OCI-M1 (cell line): ENCODE measurements around the gene MISP3.

ENCODE experiments used
- DNase-seq: peaks from one replicate; lab custom pipeline; 2025; lab: John Stamatoyannopoulos, UW

Gene MISP3

DNA sequence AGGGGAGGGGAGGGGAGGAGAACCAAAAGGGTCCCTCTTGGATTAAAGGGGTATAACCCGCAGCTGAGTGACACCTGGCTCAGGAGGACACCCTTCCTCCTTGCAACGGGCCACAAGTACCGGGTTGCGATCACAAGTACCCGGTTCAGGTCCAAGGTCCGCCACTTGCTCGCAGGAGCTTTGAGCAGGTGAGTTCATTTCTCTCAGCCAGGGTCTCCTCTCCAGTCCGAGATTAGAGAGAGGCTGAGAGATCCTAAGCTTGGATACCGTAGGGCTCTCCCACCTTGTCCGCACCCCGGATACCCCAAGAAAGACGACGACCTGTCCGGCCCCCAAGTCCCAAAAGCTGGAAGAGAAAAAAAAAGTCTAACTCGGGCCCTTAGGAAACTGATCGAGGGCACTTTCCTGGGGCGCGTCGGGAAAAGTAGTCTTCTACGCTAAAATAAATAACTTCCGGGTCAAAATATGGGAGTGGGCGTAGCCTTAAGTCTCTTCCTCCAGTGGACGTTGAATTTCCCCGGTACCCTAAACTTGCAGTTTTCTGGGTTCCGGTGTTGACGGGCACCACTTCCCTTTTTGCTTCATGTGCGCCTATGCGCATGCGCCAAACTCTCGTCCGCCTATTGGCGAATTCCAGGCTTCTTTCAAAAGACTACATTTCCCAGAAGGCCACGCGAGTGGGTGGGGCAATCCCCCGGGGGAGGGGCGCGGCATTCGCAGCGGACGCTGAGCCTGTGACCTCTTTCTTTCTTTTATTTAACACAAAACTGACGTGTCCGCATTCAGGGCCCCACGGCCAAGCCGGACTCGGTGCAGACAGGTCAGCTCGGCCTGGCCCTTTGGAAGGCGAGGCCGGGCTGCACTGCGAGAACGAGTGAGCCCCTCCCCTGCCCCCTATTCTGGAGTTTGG is 8.6 kb downstream of the MISP3 start:
- peak; percentile 100 for DNase-seq

DNA sequence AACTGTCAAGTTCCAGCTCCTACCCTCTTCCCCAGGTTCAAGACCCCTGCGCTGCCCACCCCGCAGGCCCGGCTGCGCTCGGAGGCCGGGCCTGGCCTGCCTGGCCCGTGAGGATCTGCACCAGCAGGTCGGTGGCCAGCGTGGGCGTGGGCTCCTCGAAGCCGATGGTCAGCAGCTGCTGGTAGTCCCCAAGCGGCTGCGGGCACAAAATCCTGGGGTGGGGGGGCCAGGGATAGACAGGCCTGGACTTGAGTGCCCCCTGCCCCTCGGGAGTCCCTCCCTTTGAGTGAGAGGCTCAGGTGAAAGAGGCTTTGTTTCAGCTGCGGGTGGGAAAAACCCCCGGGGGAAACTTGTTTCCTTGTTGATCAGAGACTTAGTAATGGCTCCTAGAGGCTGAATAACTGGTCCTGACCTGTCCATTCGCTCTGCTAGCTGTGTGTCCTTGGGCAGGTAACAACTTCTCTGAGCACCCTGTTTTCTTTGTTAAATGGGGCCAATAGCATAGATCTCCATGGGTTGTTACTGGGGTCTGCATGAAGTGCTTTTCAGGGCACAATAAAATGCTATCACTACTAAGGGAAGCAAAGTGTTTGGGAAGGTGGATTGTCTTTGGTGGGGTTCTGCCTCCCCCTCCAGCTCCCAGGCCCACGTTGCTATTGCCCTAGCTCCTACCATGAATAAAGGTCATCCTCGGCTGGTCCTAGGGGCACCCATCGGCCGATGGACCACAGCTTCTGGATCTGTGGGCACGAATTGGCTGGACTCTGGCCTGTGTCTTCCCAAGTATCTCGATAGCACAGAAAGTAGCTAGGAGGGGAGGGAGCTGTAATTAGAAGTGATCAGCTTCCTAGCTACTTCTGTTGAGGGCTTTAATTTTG is 9.4 kb downstream of the MISP3 start:
- peak; percentile 86 for DNase-seq

DNA sequence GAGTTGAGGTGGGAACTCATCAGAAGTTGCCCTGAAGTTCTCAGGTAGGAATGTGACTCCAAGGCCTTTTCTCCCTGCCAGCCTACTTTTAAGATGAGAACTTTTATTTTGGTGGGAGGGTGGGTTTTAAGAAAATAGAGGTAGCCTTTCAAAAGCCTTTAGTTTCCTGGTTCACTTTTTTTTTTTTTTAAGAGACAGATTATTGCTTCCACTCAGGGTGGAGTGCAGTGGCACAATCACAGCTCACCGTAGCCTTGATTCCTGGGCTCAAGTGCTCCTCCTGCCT is 10.0 kb downstream of the MISP3 start:
- no peak for DNase-seq

DNA sequence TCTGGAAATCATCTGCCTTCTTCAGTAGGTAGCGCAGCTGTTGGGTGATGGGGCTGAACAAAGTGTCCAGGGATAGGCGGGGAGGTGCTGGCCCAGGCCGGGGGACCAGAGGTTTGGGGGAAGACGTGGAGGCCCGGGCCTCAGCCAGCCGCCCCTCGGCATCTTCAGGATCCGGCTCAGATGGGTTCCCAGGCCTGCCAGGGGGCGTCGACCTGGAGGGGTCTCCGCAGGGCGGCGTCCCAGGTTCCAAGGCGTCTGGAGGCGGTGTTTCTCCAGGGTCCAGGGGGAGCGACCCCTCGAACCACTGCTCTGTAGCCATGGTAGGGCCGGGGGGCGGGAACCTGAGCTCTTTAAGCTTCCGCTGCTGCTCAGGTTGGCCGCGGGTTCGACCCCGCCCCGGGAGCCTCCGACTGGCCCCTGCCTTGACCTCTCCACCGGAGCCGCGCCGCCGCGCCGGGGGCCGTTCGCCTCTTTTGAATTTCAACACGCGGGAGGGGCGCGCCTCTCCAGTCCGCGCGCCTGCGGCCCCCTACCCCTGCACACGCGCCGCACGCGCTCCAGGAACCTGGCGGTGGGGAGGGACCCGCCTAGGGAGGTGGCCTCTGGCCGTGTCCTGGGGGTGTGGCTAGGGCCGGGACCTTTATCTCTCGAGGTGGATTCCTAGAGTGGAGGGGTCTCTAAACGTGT is 12.9 kb downstream of the MISP3 start, which contains the start of gene C19orf67:
Gene C19orf67, minus strand, starts transcription at position 475 of the 687 bp plus-strand sequence. Its CDS starts 156 bp downstream, at position 319.
- DNase-seq, result no peak

DNA sequence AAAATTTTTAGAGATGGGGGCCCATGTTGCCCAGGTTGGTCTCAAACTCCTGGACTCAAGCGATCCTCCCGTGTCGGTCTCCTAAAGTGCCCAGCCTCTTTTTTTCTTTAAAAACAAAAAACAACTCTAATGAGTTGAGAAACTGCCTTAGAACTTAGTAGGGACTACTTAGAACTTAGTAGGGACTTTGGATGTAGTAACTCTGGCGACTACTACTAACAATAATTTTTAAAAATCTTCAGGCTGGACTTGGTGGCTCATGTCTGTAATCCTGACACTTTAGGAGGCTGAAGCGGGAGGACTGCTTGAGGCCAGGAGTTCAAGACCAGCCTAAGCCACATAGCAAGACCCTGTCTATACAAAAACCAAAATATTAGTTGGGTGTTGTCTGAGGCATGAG is 13.5 kb downstream of the MISP3 start:
- no peak for DNase-seq

DNA sequence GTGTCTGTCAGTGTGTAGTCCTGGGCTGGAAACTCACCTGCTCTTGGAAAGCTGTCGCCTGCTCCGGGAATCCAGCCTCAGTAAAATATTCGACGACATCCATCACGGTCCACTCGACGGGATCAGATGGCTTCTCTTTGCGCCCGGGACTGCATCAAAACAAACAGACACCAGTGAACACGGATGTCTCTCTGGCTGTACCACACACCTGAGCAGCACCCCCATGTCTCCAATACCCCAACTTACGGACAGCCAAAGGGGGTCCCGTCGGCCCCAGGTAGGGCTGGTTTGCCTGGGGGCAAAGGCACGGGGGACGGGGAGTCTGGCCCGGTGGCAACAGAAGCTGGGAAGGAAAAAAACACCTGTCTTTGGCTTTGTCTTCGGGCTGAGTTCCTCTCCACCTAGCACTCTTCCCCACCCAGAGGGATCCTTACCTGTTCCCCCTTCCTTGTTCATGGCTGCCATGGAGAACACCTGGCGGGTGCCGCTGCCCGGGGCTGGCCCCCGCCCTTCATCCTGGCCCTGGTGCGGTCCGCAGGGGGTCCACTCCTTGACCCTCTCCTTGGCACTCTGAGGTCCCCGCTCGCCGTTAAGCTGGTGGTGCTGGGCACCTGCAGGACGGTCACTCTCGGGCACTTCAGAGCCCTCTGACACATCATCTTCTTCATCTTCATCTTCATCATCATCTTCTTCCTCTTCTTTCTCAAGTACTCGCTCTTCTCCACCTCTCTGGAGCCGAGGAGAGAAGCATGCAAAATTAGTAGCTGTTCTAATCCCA is 16.2 kb downstream of the MISP3 start:
- DNase-seq, result no peak

DNA sequence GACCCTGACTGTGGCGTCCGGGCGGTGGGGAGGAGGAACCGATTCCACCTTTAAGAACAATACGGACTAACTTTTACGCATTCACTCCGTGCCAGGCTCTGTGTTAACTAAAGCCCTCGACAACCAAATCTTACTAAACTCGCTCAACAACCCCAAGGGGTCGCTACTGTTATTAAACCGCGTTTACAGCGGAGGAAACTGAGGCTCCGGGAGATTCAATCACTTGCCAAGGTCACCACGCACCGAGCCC is 16.8 kb downstream of the MISP3 start:
- DNase-seq, result no peak

DNA sequence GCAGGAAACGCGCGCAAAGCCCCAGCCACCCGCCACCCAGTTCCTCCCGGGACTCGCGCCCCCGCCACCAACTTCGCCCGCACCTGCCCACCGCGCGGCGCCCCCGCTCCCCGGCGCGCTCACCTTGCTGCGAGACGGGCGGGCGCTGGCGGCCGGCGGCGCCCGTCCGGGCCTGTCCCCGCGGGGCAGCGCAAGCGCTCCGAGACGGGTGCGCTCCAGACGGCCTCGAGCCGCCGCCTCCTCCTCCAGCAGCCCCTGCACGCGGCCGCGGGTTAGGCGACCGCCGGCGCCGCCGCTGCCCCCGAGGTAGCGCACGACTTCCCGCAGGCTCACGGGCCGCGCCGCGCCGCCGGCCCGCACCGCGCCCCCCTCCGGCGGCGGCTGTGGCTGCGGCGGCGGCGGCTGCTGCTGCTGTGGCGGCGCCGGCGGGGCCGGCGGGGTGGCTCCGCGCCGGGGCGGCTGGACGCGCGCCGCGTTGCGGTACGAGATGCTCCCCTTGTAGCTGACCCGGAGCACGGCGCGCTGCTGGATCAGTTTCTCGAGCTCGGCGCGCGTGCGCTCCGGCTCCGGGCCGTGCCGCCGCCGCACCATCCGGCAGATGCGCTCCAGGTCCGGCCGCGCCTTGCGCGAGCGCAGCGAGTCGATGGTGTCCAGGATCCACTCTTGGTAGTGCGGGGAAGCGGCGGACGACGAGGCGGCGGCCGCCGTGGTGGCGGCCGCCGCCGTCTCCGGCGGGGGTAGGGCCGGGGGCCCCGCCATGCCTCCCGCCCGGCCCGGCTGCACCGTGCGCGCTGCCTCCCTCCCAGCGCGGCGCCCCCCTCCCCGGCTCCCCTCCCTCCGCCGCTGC is 17.3 kb downstream of the MISP3 start:
- peak; percentile 91 for DNase-seq

DNA sequence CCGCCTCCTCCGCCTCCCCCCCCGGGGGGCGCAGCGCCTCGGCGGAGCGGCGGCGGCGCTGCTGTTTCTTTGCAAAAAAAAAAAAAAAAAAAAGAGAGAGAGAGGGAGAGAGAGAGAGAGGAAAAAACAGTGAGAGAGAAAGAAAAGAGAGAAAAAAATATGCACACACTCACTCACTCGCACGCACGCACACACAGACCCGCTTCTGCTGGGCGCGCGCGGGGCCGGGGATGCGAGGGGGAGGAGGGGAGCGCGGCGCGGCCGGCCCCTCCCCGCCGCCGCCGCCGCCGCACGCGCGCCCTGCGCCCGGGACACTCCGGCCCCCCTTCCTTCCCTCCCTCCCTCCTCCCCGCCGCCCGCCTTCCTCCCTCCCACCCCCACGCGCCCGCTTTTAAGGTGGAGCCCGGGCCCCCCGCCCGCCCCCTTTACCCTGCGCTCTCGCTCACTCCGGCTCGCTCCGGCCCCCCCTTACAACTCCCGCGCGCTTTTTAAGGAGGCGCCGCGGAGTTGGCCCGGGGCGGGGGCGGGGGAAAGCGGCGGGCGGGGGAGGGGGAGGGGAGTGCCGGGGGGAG is 18.0 kb downstream of the MISP3 start, which contains the start of gene SAMD1:
Gene SAMD1, minus strand, starts transcription at position 243 of the 572 bp plus-strand sequence.
- DNase-seq, result no peak

DNA sequence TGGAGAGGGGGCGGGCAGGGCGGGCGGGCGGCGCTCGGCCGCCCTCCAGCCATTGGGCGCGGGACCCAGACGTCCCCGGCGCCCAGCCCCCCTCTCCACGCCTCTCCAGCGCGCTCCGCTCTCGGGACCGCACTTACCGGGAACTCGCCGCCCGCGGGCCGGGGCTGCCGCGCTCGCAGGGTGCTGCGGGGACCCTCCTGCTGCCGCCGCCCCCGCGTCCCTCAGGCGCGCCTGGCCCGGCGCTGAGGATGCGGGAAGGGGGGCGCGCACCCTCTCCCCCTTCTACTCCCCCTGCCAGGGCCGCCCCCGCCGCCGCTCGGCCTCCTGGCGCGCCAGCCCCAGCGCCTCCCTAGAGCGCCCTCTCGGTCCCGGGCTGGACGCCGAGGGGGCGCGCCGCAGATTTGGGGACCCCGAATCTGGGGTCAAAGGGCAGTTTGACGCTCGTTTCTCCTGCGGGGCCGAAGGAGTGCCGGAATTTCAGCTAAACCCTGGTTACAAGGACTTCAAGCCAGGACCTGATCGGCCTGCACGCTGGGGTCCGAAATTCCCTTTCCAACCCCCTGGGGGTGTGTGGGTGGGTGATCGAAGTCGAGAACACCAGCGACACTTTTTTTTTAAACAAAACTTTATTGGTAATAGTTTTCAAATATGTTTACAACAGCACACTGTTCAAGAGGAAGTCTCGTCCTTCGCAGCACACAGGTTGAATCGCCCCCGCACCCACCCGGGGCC is 18.7 kb downstream of the MISP3 start:
- peak; percentile 100 for DNase-seq

DNA sequence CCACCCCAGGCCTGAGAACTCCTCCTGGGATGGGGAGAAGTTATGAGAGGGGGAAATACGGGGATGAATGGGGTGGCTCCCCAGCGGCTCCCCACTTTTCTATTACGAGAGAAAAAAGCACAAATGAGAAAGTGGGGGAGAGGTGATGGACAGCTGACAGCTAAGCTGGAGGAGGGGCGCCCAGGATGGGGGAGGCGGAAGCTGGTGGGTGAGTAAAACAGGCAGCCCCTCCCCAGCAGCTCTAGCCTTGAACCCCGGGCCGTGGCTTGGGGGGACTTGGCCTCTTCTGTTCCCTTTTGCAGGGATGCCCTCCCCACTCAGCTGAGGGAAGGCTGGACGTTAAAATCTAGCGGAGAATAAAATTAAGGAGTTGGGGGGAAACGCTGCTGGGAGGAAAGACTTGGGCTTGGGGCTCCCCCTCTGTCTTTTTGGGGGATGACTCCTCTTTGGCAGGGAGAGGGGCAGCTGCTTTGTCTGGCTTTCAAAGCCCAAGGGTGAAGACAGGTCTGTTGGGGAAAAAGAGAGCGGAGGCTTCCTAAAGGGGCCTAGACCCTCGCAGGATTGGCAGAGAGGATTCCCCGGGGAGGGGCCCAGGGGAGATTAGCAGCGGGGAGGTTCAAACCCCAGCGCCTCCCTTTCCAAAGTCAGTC is 19.4 kb downstream of the MISP3 start:
- no peak for DNase-seq

DNA sequence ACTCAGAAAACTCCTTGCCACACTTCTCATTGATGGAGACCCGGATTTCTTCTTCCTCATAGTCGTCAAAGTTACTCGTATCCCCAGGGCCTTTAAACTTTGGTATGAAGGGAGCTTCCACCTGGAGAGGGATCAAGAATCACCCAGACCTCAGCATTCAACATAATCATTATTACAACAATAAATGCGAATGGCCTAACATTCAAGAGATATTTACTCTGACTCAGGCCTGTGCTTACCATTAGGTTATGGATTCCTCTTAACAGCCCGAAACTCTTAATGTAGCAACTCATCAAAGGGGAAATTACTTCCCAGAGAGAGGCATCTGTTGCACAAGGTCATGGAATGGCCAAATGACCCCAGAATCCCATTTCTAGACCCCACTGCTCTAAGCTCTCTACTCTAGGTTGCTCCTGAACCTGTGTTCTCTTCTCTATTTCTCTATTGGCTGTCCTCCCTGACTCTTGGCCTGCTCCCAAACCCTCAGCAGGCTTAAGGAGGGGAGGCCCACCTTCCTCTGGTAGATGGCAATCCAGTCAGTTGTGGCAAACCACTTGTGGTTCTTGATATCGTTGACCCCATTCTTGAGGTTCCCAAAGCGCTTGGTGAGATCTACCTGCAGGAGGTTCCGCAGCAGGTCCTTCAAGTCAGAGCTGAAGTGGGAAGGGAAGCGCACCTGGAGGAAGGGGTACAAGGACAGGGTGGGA is 20.7 kb downstream of the MISP3 start:
- DNase-seq, result peak; percentile 82

DNA sequence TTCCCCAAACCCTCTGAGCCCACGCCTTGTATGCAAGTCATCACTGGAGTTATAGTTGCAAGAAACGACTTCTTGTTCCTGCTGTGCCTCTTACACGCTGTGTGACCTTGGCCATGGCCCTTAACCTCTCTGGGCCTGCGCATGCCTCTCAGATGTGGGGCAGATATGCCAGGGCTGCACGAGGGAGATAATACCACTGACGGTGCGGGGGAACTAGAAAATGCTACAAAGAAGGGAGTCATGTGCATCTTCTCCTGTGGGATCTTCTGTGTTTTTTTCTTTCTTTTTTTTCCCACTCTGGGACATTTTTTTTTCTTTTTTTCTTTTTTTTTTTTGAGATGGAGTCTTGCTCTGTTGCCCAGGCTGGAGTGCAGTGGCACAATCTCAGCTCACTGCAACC is 22.3 kb downstream of the MISP3 start:
- DNase-seq, result peak; percentile 75

DNA sequence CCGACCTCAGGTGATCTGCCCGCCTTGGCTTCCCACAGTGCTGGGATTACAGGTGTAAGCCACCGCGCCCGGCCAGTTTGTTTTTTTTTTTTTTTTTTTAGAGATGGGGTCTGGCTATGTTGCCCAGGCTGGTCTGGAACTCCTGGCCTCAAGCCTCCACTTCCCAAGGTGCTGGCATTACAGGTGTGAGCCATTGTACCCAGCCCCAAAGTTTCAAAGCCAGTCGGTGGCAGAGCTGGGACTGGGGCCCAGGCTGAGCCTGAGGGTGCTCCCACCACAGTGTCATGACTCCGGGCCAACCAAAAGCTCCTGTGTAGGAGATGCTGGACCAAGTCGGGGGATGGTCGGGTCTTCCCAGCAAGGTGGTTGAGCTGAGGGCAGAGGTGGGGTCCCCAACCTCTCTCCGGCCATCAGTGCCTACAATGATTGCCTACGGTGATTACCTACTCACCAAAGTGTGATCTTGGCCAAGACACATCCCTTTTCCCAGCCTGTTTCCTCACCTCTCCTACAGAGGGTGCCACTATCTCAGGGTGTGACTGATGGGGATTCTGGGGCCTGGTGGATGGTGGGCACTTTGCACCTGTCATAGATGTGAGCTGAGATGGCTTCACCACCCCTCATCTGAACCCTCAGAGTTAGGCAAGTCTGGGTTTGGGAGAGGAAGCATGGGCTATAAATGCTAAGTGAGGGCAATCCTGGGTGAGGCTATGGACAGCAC is 23.8 kb downstream of the MISP3 start:
- DNase-seq, result no peak

DNA sequence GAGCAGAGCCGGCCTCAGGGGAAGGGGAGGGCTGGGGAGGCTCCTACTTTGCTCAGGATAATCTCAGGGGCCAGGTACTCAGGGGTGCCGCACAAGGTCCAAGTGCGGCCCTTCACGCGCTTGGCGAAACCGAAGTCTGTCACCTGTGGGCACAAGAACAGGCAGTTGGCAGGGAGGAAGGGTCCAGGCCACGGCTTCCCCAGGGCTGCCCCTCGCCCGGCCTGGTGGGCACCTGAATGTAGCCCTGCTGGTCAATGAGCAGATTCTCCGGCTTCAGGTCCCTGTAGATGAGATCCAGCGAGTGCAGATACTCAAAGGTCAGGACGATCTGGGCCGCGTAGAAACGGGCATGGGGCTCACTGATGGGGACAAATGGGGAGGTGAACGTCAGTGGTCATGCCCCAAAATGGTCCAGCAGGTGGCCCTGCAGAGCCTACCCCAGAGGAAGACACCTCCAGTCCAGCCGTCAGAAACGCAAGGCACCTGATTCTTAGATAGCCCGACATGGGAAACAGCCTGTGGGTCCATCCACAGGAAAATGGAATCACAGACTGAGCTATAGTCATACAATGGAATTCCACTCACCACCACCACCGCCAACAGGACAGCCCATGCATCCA is 25.1 kb downstream of the MISP3 start:
- DNase-seq, result peak; percentile 65

DNA sequence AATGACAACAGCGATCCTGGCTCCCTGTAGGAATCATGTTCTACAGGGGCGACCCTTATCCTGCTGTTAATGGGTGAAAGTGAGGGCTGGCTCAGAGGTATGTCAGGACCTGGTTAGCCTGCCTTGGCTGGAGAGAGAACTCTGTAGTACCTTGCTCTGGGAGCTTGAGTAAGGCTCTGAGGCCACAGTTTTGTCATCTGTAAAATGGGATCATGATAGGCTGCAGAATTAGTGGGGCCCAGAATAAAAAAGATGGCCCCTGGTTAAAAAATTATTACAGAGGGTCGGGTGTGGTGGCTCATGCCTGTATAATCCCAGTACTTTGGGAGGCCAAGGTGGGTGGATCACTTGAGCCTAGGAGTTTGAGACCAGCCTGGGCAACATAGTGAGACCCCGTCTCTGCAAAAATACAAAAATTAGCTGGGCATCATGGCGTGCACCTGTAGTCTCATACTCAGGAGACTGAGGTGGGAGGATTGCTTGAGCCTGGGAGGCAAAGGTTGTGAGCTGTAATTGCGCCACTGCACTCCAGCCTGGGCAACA is 28.5 kb downstream of the MISP3 start:
- no peak for DNase-seq

DNA sequence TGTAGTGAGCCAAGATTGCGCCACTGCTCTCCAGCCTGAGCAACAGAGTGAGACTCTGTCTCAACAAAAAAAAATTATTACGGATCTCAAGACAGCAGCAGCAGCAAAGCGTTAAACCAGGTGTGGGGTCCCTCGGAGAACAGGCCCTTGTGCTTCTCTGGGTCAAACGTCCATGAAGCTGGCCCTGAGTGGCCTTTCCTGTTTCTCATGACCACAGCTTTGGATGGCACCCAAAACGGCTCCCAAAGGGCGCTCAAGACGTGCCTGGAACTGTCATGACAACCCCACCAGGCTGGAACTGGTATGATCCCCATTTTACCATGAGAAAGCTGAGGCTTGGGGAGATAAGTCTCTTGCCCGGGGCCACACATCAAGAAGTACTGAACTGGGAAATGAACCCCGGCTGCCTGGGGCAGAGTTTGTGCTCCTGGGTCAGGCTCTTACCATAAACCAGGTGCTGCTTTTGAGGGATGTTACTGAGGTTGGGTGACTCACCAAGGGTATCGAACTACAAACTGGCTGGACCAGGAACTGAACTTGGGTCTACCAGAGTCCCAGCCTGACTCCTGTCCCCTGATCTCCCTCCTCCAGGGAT is 29.6 kb downstream of the MISP3 start:
- no peak for DNase-seq
